ENCODE data around the gene IFITM2. TPM values are rescaled to one million over a fixed set of nuclear protein-coding genes. Genes with fewer than 3 reads are reported as not detected.
A peak's percentile ranks its signal among the peaks of the same experiment; 100 is the strongest.
"Not testable (repeated sequence)": the region's sequence is repeated elsewhere in the genome, so short reads cannot be mapped to it uniquely, and the experiment has no call there.

IFITM2 gene
- total and polyA plus RNA-seq, 5 donors = 180 to 393 (median 266) TPM

- Histone ChIP-seq H3K27ac (ENCODE audit: low read length) (peak within 1 kb of the TSS; percentile 94), H3K9me3 (ENCODE audit: control insufficient read depth, low read length) (no peaks in the 10 kb centered on the region), H3K4me3 (ENCODE audit: low read length) (peak within 1 kb of the TSS; percentile 61), H3K4me1 (ENCODE audit: control insufficient read depth, insufficient read depth, low read length) (peaks cover 3% of the 10 kb centered on the region), H3K27me3 (ENCODE audit: control insufficient read depth, insufficient read depth) (no peaks in the 10 kb centered on the region)
- intact Hi-C loops (cut with DNase I) = no loop called here
- DNase-seq (peak; percentile 26 to 67 (median 64)), ATAC-seq (peak; percentile 10 to 20)
- 22% methylated on average over 18 of the region's 18 CpGs for WGBS
These were observed 6.4 kb downstream of the IFITM2 start, which contains the start of gene IFITM1 for GRCh38 chr11:313787-314553. Gene IFITM1, plus strand, starts transcription at chr11:314040. Its CDS starts 131 bp downstream, at chr11:314171.

GRCh38 chr11:314554-314875, 6.9 kb downstream of the IFITM2 start:
- ATAC-seq; intact Hi-C loops (cut with DNase I); H3K27me3 ChIP-seq (ENCODE audit: control insufficient read depth, insufficient read depth); H3K9me3 ChIP-seq (ENCODE audit: control insufficient read depth, low read length); H3K4me1 ChIP-seq (ENCODE audit: control insufficient read depth, insufficient read depth, low read length): not testable (repeated sequence)
- WGBS = 36% methylated on average over 6 of the region's 6 CpGs
- H3K4me3 ChIP-seq (ENCODE audit: low read length) = peak overlapping the region; percentile 61
- peak in 2 of 3 donors; percentile 8 to 22 for DNase-seq
- peak overlapping the region; percentile 94 for H3K27ac ChIP-seq (ENCODE audit: low read length)

DNA sequence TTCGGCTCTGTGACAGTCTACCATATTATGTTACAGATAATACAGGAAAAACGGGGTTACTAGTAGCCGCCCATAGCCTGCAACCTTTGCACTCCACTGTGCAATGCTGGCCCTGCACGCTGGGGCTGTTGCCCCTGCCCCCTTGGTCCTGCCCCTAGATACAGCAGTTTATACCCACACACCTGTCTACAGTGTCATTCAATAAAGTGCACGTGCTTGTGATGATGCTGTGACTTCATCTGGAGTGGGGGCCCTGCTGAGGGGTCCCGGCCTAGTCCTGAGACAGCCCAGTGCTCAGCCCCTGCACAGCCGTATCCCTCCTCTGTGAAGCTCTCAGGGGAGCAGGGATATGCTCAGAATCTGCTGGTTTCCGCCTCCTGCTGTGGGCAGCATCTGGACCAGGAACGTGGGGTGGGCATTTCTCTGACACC, 7.5 kb downstream of the IFITM2 start:
- H3K27me3 ChIP-seq (ENCODE audit: control insufficient read depth, insufficient read depth) = no peaks in the 10 kb centered on the region

GRCh38 chr11:315516-315994, 7.9 kb downstream of the IFITM2 start:
- H3K27ac ChIP-seq (ENCODE audit: low read length) = peak overlapping the region; percentile 86
- intact Hi-C loops (cut with DNase I) = no loop called here
- peaks cover 3% of the 10 kb centered on the region for H3K4me1 ChIP-seq (ENCODE audit: control insufficient read depth, insufficient read depth, low read length)
- ATAC-seq = no peak
- WGBS = 47% methylated on average over 32 of the region's 32 CpGs
- no peaks in the 10 kb centered on the region for H3K9me3 ChIP-seq (ENCODE audit: control insufficient read depth, low read length)
- H3K27me3 ChIP-seq (ENCODE audit: control insufficient read depth, insufficient read depth) = no peaks in the 10 kb centered on the region
- peak in 1 of 3 donors; percentile 19 for DNase-seq
- peak overlapping the region; percentile 61 for H3K4me3 ChIP-seq (ENCODE audit: low read length)

More for the DNA sequence above, 7.5 kb downstream of the IFITM2 start:
- Histone ChIP-seq H3K4me1 (ENCODE audit: control insufficient read depth, insufficient read depth, low read length) (peaks cover 3% of the 10 kb centered on the region), H3K27ac (ENCODE audit: low read length) (peak overlapping the region; percentile 86), H3K4me3 (ENCODE audit: low read length) (peak overlapping the region; percentile 61), H3K9me3 (ENCODE audit: control insufficient read depth, low read length) (no peaks in the 10 kb centered on the region)
- WGBS = 56% methylated on average over 9 of the region's 9 CpGs
- intact Hi-C loops (cut with DNase I) = no loop called here
- ATAC-seq (no peak), DNase-seq (peak in 2 of 3 donors; percentile 41 to 54)

- Histone ChIP-seq H3K27ac (ENCODE audit: low read length) (peak overlapping the region; percentile 86), H3K27me3 (ENCODE audit: control insufficient read depth, insufficient read depth) (no peaks in the 10 kb centered on the region), H3K9me3 (ENCODE audit: control insufficient read depth, low read length) (no peaks in the 10 kb centered on the region), H3K4me1 (ENCODE audit: control insufficient read depth, insufficient read depth, low read length) (peaks cover 3% of the 10 kb centered on the region), H3K4me3 (ENCODE audit: low read length) (peak overlapping the region; percentile 61)
- WGBS = 23% methylated on average over 64 of the region's 64 CpGs
- DNase-seq (peak; percentile 71 to 83 (median 80)), ATAC-seq (peak in 1 of 2 donors; percentile 9)
- intact Hi-C loops (cut with DNase I) = no loop called here
These were observed 8.6 kb downstream of the IFITM2 start for GRCh38 chr11:316031-316701.

GRCh38 chr11:316891-317301, 9.3 kb downstream of the IFITM2 start:
- Histone ChIP-seq H3K4me1 (ENCODE audit: control insufficient read depth, insufficient read depth, low read length) (peaks cover 3% of the 10 kb centered on the region), H3K27ac (ENCODE audit: low read length) (peak overlapping the region; percentile 86), H3K9me3 (ENCODE audit: control insufficient read depth, low read length) (no peaks in the 10 kb centered on the region), H3K4me3 (ENCODE audit: low read length) (peak overlapping the region; percentile 61), H3K27me3 (ENCODE audit: control insufficient read depth, insufficient read depth) (no peaks in the 10 kb centered on the region)
- no peak for ATAC-seq
- 65% methylated on average over 7 of the region's 7 CpGs for WGBS
- DNase-seq = no peak
- intact Hi-C loops (cut with DNase I) = no loop called here

GRCh38 chr11:317668-318404, 10.2 kb downstream of the IFITM2 start:
- intact Hi-C loops (cut with DNase I); H3K4me1 ChIP-seq (ENCODE audit: control insufficient read depth, insufficient read depth, low read length); ATAC-seq; H3K27me3 ChIP-seq (ENCODE audit: control insufficient read depth, insufficient read depth); H3K9me3 ChIP-seq (ENCODE audit: control insufficient read depth, low read length): not testable (repeated sequence)
- peak in 2 of 3 donors; percentile 33 to 48 for DNase-seq
- WGBS = 26% methylated on average over 16 of the region's 30 CpGs
- H3K4me3 ChIP-seq (ENCODE audit: low read length) = peak overlapping the region; percentile 17
- H3K27ac ChIP-seq (ENCODE audit: low read length) = peak overlapping the region; percentile 67

GRCh38 chr11:318405-319120, 10.9 kb downstream of the IFITM2 start:
- H3K27me3 ChIP-seq (ENCODE audit: control insufficient read depth, insufficient read depth); H3K9me3 ChIP-seq (ENCODE audit: control insufficient read depth, low read length); intact Hi-C loops (cut with DNase I); H3K4me1 ChIP-seq (ENCODE audit: control insufficient read depth, insufficient read depth, low read length): not testable (repeated sequence)
- Histone ChIP-seq H3K4me3 (ENCODE audit: low read length) (peak overlapping the region; percentile 71), H3K27ac (ENCODE audit: low read length) (peak overlapping the region; percentile 84)
- WGBS = under 1% methylated on average over 15 of the region's 79 CpGs
- ATAC-seq (peak; percentile 52 to 60), DNase-seq (peak; percentile 28 to 70 (median 58))

- H3K9me3 ChIP-seq (ENCODE audit: control insufficient read depth, low read length); H3K4me1 ChIP-seq (ENCODE audit: control insufficient read depth, insufficient read depth, low read length); H3K27me3 ChIP-seq (ENCODE audit: control insufficient read depth, insufficient read depth); intact Hi-C loops (cut with DNase I): not testable (repeated sequence)
- DNase-seq (peak; percentile 34 to 80 (median 76)), ATAC-seq (peak; percentile 42 to 51)
- WGBS = 11% methylated on average over 20 of the region's 29 CpGs
- peak overlapping the region; percentile 88 for H3K27ac ChIP-seq (ENCODE audit: low read length)
- H3K4me3 ChIP-seq (ENCODE audit: low read length) = peak overlapping the region; percentile 71
These were observed 11.7 kb downstream of the IFITM2 start for GRCh38 chr11:319121-319887.

GRCh38 chr11:319888-320273, 12.3 kb downstream of the IFITM2 start:
- ATAC-seq (peak; percentile 17 to 18), DNase-seq (peak; percentile 25 to 64 (median 52))
- peak overlapping the region; percentile 95 for H3K27ac ChIP-seq (ENCODE audit: low read length)
- 11% methylated on average over 8 of the region's 10 CpGs for WGBS
- H3K4me1 ChIP-seq (ENCODE audit: control insufficient read depth, insufficient read depth, low read length); H3K9me3 ChIP-seq (ENCODE audit: control insufficient read depth, low read length); intact Hi-C loops (cut with DNase I); H3K27me3 ChIP-seq (ENCODE audit: control insufficient read depth, insufficient read depth): not testable (repeated sequence)
- H3K4me3 ChIP-seq (ENCODE audit: low read length) = peak overlapping the region; percentile 71
